GM12892 (cell line): ENCODE results near the gene THOP1.

Experiments
- POLR2A ChIP-seq: IDR thresholded peaks from 2 replicates; pipeline ENCODE4 v1.6.1; 2011; ENCODE audit warnings: low read depth, low read length, control low read depth
- POLR2AphosphoS5 ChIP-seq: IDR thresholded peaks from 2 replicates; pipeline ENCODE4 v1.6.1; 2011; ENCODE audit warnings: low read depth, low read length, control low read depth
- TAF1 ChIP-seq: IDR thresholded peaks from 2 replicates; pipeline ENCODE4 v1.6.1; 2011; ENCODE audit warnings: low read depth, mild to moderate bottlenecking, control low read depth, low read length, borderline replicate concordance

GRCh38 chr19:2810141-2811091, 25.1 kb downstream of the THOP1 start:
- no peak for TF ChIP-seq POLR2A
- TF ChIP-seq TAF1: no peak
- TF ChIP-seq POLR2AphosphoS5: no peak
